ENCODE data around the gene GGA1.

Gene GGA1

GRCh38 chr22:37630839-37631435 is 22.3 kb downstream of the GGA1 start:
- no peak for DNase-seq (ENCODE audit: low read depth)

DNA sequence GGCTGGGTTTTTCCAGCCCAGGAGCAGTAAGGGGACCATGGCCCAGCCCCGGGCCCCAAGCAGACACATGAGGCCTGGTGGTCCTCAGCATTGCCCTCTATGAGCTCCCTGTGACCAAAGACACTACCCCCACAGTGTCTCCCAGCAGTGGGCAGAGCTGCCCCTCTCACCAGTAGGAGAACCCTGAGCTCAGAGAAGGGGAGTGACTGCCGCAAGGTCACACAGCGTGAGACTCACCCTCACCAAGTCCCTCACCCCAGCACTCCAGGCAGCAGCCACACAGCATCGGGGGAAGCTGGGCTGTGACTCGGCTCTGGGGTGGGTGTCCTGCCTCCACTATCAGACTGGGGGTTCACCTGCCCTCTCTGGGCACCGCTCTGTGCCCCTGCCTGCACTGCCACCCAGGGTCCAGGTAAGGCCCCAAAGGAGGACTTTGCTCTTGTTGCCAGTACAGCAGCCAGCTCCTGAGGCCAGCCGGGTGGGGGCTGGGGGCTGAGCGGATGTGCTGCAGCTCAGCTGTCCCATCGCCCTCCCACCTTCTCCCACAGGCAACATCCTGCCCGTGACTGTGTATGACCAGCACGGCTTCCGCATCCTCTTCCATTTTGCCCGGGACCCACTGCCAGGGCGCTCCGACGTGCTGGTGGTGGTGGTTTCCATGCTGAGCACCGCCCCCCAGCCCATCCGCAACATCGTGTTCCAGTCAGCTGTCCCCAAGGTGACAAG is 23.0 kb downstream of the GGA1 start:
- DNase-seq (ENCODE audit: low read depth): no peak

GRCh38 chr22:37632174-37633088 is 23.8 kb downstream of the GGA1 start:
- no peak for DNase-seq (ENCODE audit: low read depth)

- DNase-seq (ENCODE audit: low read depth): no peak
Measured at GRCh38 chr22:37633089-37633624, 24.5 kb downstream of the GGA1 start.

DNA sequence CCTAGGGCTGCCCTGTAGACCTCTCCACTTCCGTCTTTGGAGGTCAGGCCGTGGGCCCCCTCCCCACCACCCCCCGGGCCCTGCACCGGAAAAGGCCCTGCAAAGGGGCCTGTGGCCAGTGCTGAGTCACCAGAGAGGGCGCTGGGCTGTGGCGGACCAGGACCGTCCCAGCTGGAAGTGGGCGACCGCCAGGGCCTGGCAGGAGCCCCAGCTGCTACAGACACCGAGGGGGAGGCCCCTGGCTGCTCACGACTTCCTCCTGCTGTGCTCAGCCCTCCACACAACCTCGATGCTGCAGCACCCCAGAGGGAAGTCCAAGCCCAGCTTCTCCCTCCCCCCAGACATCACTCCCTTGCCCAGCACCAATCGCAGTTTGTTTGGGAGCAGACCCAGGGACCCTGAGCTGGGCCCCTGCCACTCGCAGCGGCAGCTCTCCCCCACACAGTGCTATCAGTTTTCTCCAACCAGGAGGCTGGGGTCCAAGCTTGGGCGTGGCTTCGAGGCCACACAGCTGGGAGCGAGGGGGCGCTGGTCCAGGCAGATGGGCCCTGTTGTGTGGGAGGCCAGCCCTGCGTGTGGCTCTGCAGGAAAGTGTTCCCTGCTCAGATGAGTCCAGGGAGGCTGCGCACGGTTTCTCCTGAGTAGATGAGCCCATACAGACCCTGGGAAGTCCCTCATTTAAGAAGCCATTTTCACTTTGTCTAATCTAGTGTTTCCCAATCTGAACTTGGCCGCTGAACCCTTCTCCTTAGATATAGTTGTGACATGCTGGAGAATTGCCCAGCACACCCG is 25.2 kb downstream of the GGA1 start:
- DNase-seq (ENCODE audit: low read depth): no peak

- no peak for DNase-seq (ENCODE audit: low read depth)
Measured at GRCh38 chr22:37634417-37634924, 25.8 kb downstream of the GGA1 start.

DNA sequence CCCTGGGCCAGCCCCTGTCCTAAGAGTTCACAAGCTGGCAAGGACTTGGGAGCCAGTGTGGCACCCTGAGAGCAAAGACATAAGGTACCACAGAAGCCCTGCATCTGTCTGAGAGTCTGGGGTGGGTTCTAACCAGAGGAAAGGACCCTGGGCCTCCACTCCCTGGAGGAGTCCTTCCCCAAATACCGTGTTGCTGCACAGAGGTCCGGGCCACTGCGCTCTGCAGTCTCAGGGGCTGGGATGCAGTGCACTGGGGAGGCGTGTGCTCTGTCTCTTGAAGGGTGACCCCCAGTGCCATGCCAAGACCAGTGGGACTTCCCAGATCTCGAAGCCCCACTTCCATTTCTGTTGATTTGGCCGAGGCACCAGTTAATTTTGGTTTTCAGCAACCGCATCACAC is 26.5 kb downstream of the GGA1 start:
- no peak for DNase-seq (ENCODE audit: low read depth)

DNA sequence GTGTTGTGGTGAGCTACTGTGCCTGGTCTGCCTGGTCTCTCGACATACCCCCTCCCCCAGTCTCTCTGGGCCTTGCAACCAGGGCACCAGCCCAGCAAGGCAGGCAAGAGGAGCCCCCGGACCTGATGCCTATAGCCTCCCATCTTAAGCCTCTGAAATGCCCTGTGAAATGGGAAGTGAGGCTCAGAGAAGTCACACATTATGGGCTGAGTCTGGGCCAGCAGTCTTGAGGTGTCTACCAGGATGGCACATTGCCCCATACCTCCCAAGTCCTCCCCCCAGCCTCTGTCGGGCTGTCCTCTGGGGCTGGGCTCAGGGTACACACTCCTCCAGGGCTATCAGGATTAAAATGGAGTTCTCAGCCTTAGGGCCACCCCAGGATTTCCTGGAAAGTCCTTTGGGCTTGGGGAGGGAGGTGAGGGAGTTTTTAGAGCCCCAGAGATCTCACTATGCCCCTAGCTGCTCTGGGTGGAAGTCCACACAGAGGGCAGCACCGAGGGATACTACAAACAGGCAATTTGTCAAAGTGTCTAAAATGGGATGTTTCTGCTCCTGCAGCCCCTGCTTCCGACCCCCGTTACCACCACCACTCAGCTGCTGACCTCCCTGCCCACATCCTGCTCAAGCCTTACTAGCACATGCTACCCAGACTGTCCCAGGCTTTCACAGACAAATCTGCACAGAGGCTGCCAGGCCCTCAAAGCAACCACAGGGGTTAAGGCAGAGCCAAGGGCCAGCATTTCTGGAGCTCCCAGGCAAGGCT is 27.7 kb downstream of the GGA1 start:
- DNase-seq (ENCODE audit: low read depth): no peak

DNA sequence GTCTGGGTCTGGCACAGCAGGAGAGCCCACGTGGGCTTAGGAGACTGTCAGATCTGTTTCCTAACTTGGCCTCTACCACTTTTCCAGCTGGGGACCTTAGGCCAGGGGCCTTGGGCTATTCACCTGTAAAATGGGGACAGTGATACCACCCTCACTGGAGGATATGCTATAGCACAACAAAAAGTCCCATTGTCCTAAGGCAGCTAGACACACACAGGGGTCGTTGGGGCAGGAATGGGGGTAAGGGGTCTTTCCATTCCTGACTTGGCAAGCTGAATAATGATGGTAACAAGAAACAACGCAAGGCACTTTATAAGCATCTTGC is 28.3 kb downstream of the GGA1 start:
- no peak for DNase-seq (ENCODE audit: low read depth)

DNA sequence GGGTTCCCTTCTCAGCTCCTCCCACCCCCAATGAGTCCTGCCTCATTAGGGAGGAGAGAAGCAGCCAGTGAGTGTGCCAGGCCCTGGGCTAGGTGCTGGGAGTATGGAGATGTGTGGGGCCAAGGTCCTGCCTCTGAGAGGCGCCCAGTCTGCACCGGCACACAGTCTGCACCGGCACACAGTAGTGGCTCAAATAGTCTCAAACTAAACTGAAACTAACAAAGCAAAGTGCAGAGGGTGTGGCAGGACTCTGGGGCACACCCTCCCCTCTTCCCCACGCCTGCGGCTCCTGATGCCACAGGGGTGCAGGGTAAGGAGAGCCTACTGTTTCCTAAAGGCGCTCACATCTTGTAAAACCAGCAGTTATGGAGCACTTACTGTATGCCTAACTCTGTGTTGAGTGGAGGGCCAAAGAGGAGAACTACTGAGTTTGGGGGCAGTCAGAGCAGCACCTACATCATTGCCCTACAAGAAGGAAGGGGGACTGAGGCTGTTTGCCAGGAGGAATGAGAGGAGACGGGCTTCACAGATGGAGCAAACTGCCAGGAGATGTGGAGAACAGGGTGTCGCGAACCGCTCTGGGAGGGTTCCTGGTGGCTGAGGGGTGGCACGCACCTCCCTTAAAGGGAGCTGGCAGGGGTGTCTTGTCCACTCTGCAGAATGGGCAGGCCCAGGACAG is 29.9 kb downstream of the GGA1 start:
- DNase-seq (ENCODE audit: low read depth): no peak

DNA sequence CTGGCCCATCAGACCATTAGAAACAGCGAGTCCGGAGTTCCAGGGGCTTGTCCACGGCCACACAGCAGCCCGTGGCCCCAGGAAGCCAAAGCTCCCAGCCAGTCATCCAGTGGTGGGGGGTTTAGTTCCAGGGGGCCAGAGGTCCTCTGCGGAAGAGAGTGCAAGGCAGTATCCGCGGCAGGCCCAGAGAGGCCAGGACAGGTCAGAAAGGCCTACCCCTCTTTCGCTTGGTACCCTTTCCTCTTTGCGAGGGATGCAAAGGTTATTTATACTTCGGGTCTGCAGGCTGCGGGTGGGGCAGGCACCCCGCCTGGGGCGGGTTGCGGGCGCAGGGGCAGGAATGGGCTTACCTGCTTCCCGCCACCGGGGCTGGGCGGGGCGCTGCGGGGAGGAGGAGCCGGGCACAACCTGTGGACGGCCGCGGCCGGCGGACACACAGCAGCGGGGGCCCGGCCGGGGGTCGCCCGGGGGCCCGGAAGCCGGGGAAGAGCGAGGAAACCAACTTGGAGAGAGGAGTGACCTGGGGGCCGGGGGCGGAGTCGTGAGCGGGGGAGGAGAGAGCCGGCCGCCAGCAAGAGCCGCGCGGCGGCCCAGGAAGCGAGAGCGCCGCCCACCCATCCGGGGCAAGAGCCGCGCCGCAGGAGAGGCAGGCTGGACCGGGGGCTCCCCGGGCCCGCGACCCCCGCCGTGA is 30.6 kb downstream of the GGA1 start, which contains the start of gene SH3BP1:
SH3BP1 (plus strand) TSS at position 600 of the 691 bp plus-strand sequence. CDS start 119 bp downstream, outside the sequence.
- DNase-seq (ENCODE audit: low read depth): no peak

GRCh38 chr22:37639771-37640590 is 31.3 kb downstream of the GGA1 start:
- DNase-seq (ENCODE audit: low read depth): no peak

DNA sequence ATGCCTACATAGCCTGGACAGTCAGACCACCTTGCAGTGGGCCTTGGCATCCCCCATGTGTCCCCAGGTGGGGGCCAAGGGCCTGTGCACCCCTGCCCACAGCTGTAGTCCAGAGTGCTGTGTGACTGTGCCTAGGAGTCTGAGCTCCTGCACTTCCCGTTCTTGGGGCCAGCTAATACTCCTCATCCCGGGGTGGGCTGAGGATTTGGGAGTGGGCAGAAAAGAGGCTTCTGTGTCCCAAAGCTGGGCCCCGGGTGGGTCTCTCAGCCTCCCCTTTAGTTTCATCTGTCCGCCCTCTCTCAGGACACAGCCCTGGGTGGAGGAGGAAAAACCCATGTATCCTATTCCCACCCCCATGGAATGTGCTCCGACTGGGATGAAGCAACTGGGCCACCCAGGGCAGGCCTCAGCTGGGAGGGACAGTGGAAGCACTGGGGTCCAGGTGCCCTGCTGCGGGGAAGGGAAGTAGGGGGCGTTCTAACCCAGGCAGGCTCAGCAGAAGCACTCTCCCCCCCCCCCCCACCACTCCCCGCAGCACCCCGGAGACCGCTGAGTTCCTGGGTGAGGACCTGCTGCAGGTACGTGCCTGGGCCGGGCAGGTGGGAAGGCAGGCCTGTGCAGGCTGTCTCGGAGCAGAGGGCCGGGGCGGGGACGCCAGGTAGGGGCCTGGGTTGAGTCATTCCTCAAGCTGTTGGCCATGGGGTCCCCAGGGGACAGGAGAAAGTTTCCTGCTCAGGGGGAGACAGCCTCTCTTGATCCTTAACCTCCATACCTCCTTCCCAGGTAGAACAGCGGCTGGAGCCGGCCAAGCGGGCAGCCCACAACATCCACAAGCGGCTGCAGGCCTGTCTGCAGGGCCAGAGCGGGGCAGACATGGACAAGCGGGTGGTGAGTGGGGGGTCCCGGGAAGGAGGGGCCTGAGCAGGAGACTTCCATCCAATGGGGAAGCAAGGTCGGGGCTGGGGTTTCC is 32.2 kb downstream of the GGA1 start:
- no peak for DNase-seq (ENCODE audit: low read depth)

- DNase-seq (ENCODE audit: low read depth): no peak
Measured at GRCh38 chr22:37641561-37641949, 32.9 kb downstream of the GGA1 start.

- DNase-seq (ENCODE audit: low read depth): peak; percentile 88
Measured at GRCh38 chr22:37643225-37643847, 34.7 kb downstream of the GGA1 start.

- DNase-seq (ENCODE audit: low read depth): no peak
Measured at GRCh38 chr22:37647317-37647716, 38.7 kb downstream of the GGA1 start.

GRCh38 chr22:37647928-37648327 is 39.3 kb downstream of the GGA1 start:
- no peak for DNase-seq (ENCODE audit: low read depth)

Measured in stimulated activated CD8-positive, alpha-beta memory T cell treated with anti-CD3 and anti-CD28 coated beads, Interleukin-15, amount 100 ng/mL, for 1 hour (primary cell).